Measurements from ENCODE around the gene SSX4B.
"Not testable (repeated sequence)": the region's sequence is repeated elsewhere in the genome, so short reads cannot be mapped to it uniquely, and the experiment has no call there.

- TF ChIP-seq CTCF, POLR2A (IDR thresholded peaks at IDR 0.05): not testable (repeated sequence)
Measured at GRCh38 chrX:48427027-48427716, 15.4 kb upstream of the SSX4B start.
